ENCODE measurements around the gene FAF1. TPM values are rescaled to one million over a fixed set of nuclear protein-coding genes. Genes with fewer than 3 reads are reported as not detected.

Gene FAF1
- total and polyA plus RNA-seq, 2 of the 8 experiments (the other 6 are each of a cell fraction or from before 2014, with no cell fraction given): 10.8 to 65.9 TPM

DNA sequence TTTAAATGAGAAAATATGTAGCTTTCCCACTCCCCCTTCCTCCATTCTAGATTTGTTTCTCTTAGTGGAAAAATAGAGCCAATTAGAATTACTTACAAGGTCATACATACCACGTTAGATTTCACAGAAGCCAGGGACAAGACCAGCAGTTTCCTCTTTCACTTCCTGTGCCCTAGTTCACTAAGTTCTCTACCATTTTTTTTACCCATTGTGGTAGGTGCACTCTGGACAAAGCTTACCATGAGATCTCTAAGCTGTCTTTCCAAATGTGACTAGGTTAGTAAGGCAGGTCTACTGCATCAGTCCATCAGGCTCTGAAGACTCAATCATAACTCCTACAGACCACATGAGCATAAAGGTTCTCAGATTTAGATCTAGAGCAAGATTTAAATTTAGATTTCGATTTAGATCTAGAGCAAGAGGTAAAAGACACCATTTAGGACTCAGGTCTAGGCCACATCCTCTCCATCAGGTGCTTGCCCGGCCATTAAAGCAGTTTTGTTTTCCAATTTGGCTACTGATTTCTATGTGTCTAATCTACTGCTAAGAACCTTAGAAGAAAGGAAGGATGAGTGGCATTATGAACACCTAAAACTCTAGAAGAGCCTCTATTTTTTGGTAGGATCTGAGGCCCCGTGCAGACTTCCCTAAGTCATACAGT lies 235.3 kb downstream of the FAF1 start:
- Histone ChIP-seq H4K91ac (replicated peaks; ENCODE audit: insufficient read length, low read length) (no peak overlapping the region), H2AFZ (ENCODE audit: low read length) (no peak overlapping the region), H2BK5ac (ENCODE audit: low read depth, low read length) (no peak overlapping the region), H3K56ac (replicated peaks; ENCODE audit: insufficient read length, low read depth, low read length) (no peak overlapping the region), H2BK12ac (ENCODE audit: low read depth, low read length) (no peak overlapping the region), H4K20me1 (replicated peaks in 1 of 2; ENCODE audit: control insufficient read depth in 1 of 2, insufficient read depth in 2 of 2, low read length in 2 of 2) (no peaks in the 10 kb centered on the region), H3K27me3 (replicated peaks in 1 of 4; ENCODE audit: control insufficient read depth in 3 of 4, extremely low read depth in 1 of 4, insufficient read depth in 3 of 4, low read length in 3 of 4) (no peaks in the 10 kb centered on the region), H3K9ac (replicated peaks in 1 of 4; ENCODE audit: extremely low read depth in 1 of 4, low read depth in 3 of 4, low read length in 3 of 4) (no peak overlapping the region), H3K9me3 (ENCODE audit: insufficient read depth in 2 of 2, low read depth in 1 of 2, low read length in 1 of 2) (no peaks in the 10 kb centered on the region), H3K79me1 (ENCODE audit: low read depth, low read length) (no peaks in the 10 kb centered on the region), H3K23me2 (ENCODE audit: low read depth, low read length) (no peaks in the 10 kb centered on the region; the same call in 1 of the 2 replicates), H3K14ac (ENCODE audit: insufficient read length) (no peak overlapping the region), H4K8ac (ENCODE audit: extremely low read depth, insufficient read depth, low read length) (no peak overlapping the region), H3K79me2 (ENCODE audit: control insufficient read depth in 1 of 2, insufficient read depth in 2 of 2, low read length in 2 of 2) (no peaks in the 10 kb centered on the region), H3K4me3 (ENCODE audit: extremely low read depth in 1 of 4, insufficient read depth in 2 of 4, low read depth in 3 of 4, low read length in 4 of 4) (no peak overlapping the region), H3K18ac (ENCODE audit: extremely low read depth, low read length) (no peak overlapping the region), H3K4me1 (replicated peaks in 1 of 4; ENCODE audit: control insufficient read depth in 3 of 4, insufficient read depth in 4 of 4, low read length in 3 of 4) (no peaks in the 10 kb centered on the region), H3K36me3 (ENCODE audit: control insufficient read depth in 2 of 4, insufficient read depth in 4 of 4, low read length in 3 of 4) (no peaks in the 10 kb centered on the region), H4K5ac (ENCODE audit: insufficient read length, low read depth, low read length) (no peak overlapping the region), H3K23ac (ENCODE audit: insufficient read length) (no peak overlapping the region), H2BK20ac (ENCODE audit: low read length) (no peak overlapping the region), H3K4ac (replicated peaks; ENCODE audit: insufficient read length, low read depth, low read length) (no peak overlapping the region), H2BK15ac (ENCODE audit: low read length) (no peak overlapping the region), H3K27ac (ENCODE audit: low read depth, low read length) (no peak overlapping the region), H2AK5ac (ENCODE audit: low read depth, low read length) (no peak overlapping the region), H2BK120ac (replicated peaks; ENCODE audit: low read depth, low read length) (no peak overlapping the region), H3K4me2 (ENCODE audit: insufficient read depth in 1 of 2, low read depth in 2 of 2, low read length in 2 of 2) (no peak overlapping the region)
- DNase-seq (ENCODE audit: low read depth in 1 of 2, low spot score in 2 of 2): no peak
- 87% methylated on average over 4 of the region's 4 CpGs; no CpG with 5 or more reads in 1 of the 2 experiments for WGBS, 2 experiments (ENCODE audit: extremely low coverage in 1 of 2, insufficient coverage in 1 of 2, insufficient read length in 1 of 2, insufficient replicate concordance in 2 of 2, low coverage in 1 of 2, low lambda C conversion rate in 2 of 2, missing lambda C conversion rate in 1 of 2)
- ChIA-PET POLR2A (ENCODE audit: partially characterized antibody) (no interaction called here), CTCF (ENCODE audit: partially characterized antibody) (interaction anchor here (0.8 kb wide), 1 partner anchor 10 kb away, joined by 4 read pairs; no protein-coding TSS in a partner anchor)
- FAIRE-seq: no peak
- no peak for TF ChIP-seq KDM4A (IDR thresholded peaks at IDR 0.05; ENCODE audit: low read depth, low read length, severe bottlenecking)
- no peak for TF ChIP-seq CBX5 (IDR thresholded peaks at IDR 0.05; ENCODE audit: low read depth, low read length)
- TF ChIP-seq, protein P1, sequence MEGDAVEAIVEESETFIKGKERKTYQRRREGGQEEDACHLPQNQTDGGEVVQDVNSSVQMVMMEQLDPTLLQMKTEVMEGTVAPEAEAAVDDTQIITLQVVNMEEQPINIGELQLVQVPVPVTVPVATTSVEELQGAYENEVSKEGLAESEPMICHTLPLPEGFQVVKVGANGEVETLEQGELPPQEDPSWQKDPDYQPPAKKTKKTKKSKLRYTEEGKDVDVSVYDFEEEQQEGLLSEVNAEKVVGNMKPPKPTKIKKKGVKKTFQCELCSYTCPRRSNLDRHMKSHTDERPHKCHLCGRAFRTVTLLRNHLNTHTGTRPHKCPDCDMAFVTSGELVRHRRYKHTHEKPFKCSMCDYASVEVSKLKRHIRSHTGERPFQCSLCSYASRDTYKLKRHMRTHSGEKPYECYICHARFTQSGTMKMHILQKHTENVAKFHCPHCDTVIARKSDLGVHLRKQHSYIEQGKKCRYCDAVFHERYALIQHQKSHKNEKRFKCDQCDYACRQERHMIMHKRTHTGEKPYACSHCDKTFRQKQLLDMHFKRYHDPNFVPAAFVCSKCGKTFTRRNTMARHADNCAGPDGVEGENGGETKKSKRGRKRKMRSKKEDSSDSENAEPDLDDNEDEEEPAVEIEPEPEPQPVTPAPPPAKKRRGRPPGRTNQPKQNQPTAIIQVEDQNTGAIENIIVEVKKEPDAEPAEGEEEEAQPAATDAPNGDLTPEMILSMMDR (IDR thresholded peaks at IDR 0.05; ENCODE audit: control extremely low read depth in 1 of 3, insufficient read depth in 1 of 3, low read depth in 1 of 3, low read length in 3 of 3): no peak
- TF ChIP-seq SAP30 (IDR thresholded peaks at IDR 0.05; ENCODE audit: insufficient read depth, insufficient replicate concordance, low read length): no peak
- no peak for TF ChIP-seq CBX8 (IDR thresholded peaks at IDR 0.05; ENCODE audit: borderline replicate concordance, low read depth, low read length)
- TF ChIP-seq YY1 (IDR thresholded peaks at IDR 0.05; ENCODE audit: low read depth, low read length): no peak
- no peak for TF ChIP-seq BRCA1 (IDR thresholded peaks at IDR 0.05; ENCODE audit: low read depth, low read length)
- TF ChIP-seq CHD2 (IDR thresholded peaks at IDR 0.05; ENCODE audit: low read length): no peak
- TF ChIP-seq POLR2A (IDR thresholded peaks at IDR 0.05; ENCODE audit: control extremely low read depth in 1 of 2, low read depth in 2 of 2, low read length in 2 of 2): no peak
- TF ChIP-seq SIN3A (conservative IDR thresholded peaks at IDR 0.05 in 1 of 2, IDR thresholded peaks at IDR 0.05 in 1 of 2; ENCODE audit: low read depth in 1 of 2, low read length in 2 of 2): no peak
- TF ChIP-seq JUND (IDR thresholded peaks at IDR 0.05; ENCODE audit: low read length): no peak

Data from H1 (cell line).